Prostate gland (tissue), 2 donors: ENCODE data around the gene USP24. TPM values are rescaled to one million over a fixed set of nuclear protein-coding genes. Genes with fewer than 3 reads are reported as not detected.

Experiments used
- DNase-seq: peaks from one replicate; pipeline ENCODE4 v3.0.0-alpha.2; 2019; ENCODE audit warnings: low spot score
- H3K27ac ChIP-seq, 2 donors: fragments of 200-600 bp; sonication (generic); 2 replicates each; pipeline ENCODE4 v1.5.1; 2017 to 2019
- H3K27me3 ChIP-seq: fragments of 200-600 bp; sonication (generic); replicated peaks from 2 replicates; pipeline ENCODE4 v1.5.1; 2019; ENCODE audit not compliant: insufficient read depth
- H3K36me3 ChIP-seq, 2 donors: fragments of 200-600 bp; sonication (generic); 1 replicate in 1 of 2; 2 replicates in 1 of 2; pipeline versions ENCODE4 v1.5.1 to v1.8.1; 2017 to 2019
- H3K4me1 ChIP-seq: fragments of 200-600 bp; sonication (generic); replicated peaks from 2 replicates; pipeline ENCODE4 v1.5.1; 2019
- H3K4me3 ChIP-seq, 2 donors: fragments of 200-600 bp; sonication (generic); 2 replicates each; pipeline ENCODE4 v1.5.1; 2017 to 2019
- H3K9me3 ChIP-seq: fragments of 200-600 bp; sonication (generic); 2 replicates; pipeline ENCODE4 v1.5.1; 2017
- CTCF ChIP-seq, 4 experiments: fragments of 200-600 bp in 2 of 4; fragments of 450-650 bp in 2 of 4; sonication (generic) in 2 of 4; IDR thresholded peaks; 1 replicate in 3 of 4; 2 replicates in 1 of 4; pipeline ENCODE4 v1.5.1; 2016 to 2019; ENCODE audit warnings: antibody characterized with exemption in 4 of 4, mild to moderate bottlenecking in 2 of 4, moderate library complexity in 2 of 4
- POLR2A ChIP-seq: fragments of 450-650 bp; IDR thresholded peaks from one replicate; pipeline ENCODE4 v1.6.1; 2016; ENCODE audit warnings: antibody characterized with exemption, mild to moderate bottlenecking
- POLR2AphosphoS5 ChIP-seq: sonication (generic); formaldehyde crosslinking; IDR thresholded peaks from one replicate; pipeline ENCODE4 v1.6.1; 2017; ENCODE audit warnings: antibody characterized with exemption
- WGBS: methylation state at CpG from one replicate; pipeline ENCODE4 v1.1.5; 2018; 5-methylcytosine and 5-hydroxymethylcytosine counted together
- intact Hi-C: fragments of 100-400 bp; cut with DNase I; formaldehyde crosslinking; loops from one replicate; pipeline ENCODE4 v1.14.2; 2022
- total RNA-seq, 2 donors: library from RNA; depleted of rRNA; stranded (reverse); fragments of >200 nt; gene quantifications; one replicate each; pipeline ENCODE4 v1.1.0, GENCODE V29; 2016

Gene USP24
- total RNA-seq, 2 donors from 2014 or later, result 29.7 to 44.6 TPM

DNA sequence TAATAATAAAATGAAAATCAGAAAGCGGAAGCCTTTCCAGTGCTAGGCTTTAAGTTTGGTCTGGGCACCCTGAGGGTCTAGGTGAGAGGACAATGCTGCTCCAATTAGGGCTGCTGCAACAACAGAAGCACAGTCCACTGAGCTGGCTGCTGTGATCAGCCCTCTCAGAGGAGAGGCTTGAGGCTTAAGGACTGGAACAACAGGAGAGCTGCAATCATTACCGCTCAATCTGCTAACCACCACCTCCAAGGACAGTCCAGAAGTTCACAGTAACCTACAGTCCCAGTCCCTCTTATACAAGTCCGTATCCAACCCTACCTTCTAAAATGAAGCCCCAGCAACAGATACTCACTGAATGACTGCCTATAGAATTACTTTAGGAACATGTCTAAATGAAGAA lies 62.1 kb downstream of the USP24 start:
- no peak overlapping the region for H3K27ac ChIP-seq
- H3K27me3 ChIP-seq, result no peaks in the 10 kb centered on the region
- no peak overlapping the region for H3K4me3 ChIP-seq
- H3K36me3 ChIP-seq, result peaks cover 0 to 5% of the 10 kb centered on the region in 2 donors
- DNase-seq, result no peak
- H3K9me3 ChIP-seq, result no peaks in the 10 kb centered on the region
- TF ChIP-seq CTCF (IDR thresholded peaks at IDR 0.05) (no peak), POLR2A (no peak), POLR2AphosphoS5 (no peak)
- WGBS, result 97% methylated on average over 3 of the region's 3 CpGs
- H3K4me1 ChIP-seq, result no peaks in the 10 kb centered on the region
- intact Hi-C loops, result no loop called here

DNA sequence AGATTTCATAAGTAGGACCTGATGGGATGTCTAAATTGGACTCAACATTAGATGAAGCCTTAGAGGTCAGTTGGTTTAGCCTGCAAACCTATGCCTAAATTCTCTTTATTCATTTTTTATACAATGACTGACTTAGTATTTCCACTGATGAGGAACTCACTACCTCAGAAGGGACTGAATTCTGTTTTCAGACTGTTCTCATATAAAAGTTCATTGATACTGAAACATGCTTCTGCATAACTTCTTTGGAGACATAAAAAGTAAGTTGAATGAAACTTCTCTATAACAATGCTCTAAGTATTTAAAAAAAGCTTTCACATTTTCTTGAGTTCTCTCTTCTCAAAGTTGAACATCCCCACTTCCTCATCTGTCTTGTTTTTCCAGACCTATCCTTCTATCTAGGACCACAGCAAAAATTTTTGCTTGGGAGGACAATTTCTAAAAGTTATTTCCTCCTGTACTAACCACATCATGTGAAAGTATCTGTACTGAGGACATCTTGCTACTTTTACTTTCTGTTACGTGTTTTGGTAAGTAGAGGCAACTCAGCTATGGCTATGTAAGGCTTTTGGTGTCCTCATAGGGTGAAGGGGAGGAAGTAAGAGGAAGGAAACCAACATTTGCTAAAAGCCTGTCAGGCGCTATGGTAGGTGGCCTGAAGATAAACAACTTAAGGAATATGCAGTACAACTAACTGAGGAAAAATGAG lies 64.1 kb downstream of the USP24 start:
- Histone ChIP-seq H3K4me1 (no peaks in the 10 kb centered on the region), H3K27ac (no peak overlapping the region), H3K36me3 (peaks cover 0 to 5% of the 10 kb centered on the region in 2 donors), H3K27me3 (no peaks in the 10 kb centered on the region), H3K4me3 (no peak overlapping the region), H3K9me3 (no peaks in the 10 kb centered on the region)
- intact Hi-C loops, result no loop called here
- WGBS, result 91% methylated on average over 2 of the region's 2 CpGs
- no peak for DNase-seq
- TF ChIP-seq CTCF (IDR thresholded peaks at IDR 0.05) (no peak), POLR2A (no peak), POLR2AphosphoS5 (no peak)

- Histone ChIP-seq H3K27ac (no peak overlapping the region), H3K36me3 (no peaks in the 10 kb centered on the region), H3K27me3 (no peaks in the 10 kb centered on the region), H3K4me1 (no peaks in the 10 kb centered on the region), H3K4me3 (no peak overlapping the region), H3K9me3 (no peaks in the 10 kb centered on the region)
- TF ChIP-seq POLR2A (no peak), CTCF (IDR thresholded peaks at IDR 0.05) (no peak)
- DNase-seq, result no peak
- intact Hi-C loops, result loop anchor here (10.0 kb wide), 1 partner anchor 1446 kb away; no protein-coding TSS in a partner anchor
Measured at GRCh38 chr1:55148676-55149075, 66.5 kb downstream of the USP24 start.

DNA sequence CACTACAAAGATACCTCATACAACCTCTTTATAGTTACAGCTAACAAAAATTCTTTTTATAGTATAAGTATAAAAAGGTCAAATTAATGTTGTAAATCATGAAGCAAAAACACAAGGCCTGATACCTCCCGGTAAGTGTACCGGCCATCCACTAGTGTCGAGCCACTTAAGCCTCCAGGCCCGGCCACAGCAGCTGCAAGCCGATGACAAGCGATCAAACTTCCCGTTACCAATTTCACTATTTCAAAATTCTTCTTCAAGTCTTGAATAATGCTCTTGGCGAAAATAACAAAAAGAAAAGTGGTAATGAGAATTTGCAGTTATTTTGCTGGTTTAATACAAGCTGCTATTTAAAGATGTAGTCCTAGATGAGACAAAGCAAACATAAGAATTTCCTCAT lies 67.6 kb downstream of the USP24 start:
- H3K27me3 ChIP-seq, result no peaks in the 10 kb centered on the region
- WGBS, result 80% methylated on average over 8 of the region's 8 CpGs
- H3K36me3 ChIP-seq, result no peaks in the 10 kb centered on the region
- no peak overlapping the region for H3K4me3 ChIP-seq
- intact Hi-C loops, result loop anchor here (10.0 kb wide), 1 partner anchor 1447 kb away; no protein-coding TSS in a partner anchor
- H3K9me3 ChIP-seq, result no peaks in the 10 kb centered on the region
- DNase-seq, result no peak
- H3K27ac ChIP-seq, result no peak overlapping the region
- H3K4me1 ChIP-seq, result no peaks in the 10 kb centered on the region
- TF ChIP-seq CTCF (IDR thresholded peaks at IDR 0.05), result no peak
- TF ChIP-seq POLR2AphosphoS5, result no peak
- no peak for TF ChIP-seq POLR2A

DNA sequence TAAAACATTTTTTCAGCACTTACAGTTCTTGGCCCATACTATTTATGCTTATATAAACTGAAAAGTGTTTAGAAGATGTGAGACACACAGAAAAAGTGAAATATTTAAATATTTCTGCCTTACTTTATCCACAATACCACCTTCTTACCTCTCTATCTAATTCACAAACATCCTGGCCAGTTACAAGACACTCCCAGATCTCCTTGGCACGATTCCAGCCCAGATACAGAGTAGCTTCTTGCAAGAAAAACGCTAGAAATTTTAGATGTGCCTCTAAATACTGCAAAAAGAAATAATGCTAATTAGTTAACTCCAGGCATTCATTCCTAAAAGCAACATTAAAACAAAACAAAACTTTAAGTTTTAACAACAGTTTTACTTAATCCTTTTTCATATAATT lies 68.4 kb downstream of the USP24 start:
- peak; percentile 33 for DNase-seq
- H3K9me3 ChIP-seq, result no peaks in the 10 kb centered on the region
- intact Hi-C loops, result loop anchor here (10.0 kb wide), 1 partner anchor 1448 kb away; no protein-coding TSS in a partner anchor
- WGBS, result 42% methylated on average over 2 of the region's 2 CpGs
- no peak overlapping the region for H3K27ac ChIP-seq
- H3K27me3 ChIP-seq, result no peaks in the 10 kb centered on the region
- no peaks in the 10 kb centered on the region for H3K4me1 ChIP-seq
- H3K4me3 ChIP-seq, result no peak overlapping the region
- no peak for TF ChIP-seq POLR2A
- no peaks in the 10 kb centered on the region for H3K36me3 ChIP-seq
